ENCODE data around the gene GRIK5.

Gene GRIK5

GRCh38 chr19:41987141-41987860 is 82.7 kb downstream of the GRIK5 start:
- TF ChIP-seq MYC (IDR thresholded peaks at IDR 0.05; ENCODE audit: low read depth, low read length) = no peak
- no peak for TF ChIP-seq POLR2A (IDR thresholded peaks at IDR 0.05; ENCODE audit: extremely low read depth, insufficient read length)
- TF ChIP-seq, protein P1, sequence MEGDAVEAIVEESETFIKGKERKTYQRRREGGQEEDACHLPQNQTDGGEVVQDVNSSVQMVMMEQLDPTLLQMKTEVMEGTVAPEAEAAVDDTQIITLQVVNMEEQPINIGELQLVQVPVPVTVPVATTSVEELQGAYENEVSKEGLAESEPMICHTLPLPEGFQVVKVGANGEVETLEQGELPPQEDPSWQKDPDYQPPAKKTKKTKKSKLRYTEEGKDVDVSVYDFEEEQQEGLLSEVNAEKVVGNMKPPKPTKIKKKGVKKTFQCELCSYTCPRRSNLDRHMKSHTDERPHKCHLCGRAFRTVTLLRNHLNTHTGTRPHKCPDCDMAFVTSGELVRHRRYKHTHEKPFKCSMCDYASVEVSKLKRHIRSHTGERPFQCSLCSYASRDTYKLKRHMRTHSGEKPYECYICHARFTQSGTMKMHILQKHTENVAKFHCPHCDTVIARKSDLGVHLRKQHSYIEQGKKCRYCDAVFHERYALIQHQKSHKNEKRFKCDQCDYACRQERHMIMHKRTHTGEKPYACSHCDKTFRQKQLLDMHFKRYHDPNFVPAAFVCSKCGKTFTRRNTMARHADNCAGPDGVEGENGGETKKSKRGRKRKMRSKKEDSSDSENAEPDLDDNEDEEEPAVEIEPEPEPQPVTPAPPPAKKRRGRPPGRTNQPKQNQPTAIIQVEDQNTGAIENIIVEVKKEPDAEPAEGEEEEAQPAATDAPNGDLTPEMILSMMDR (IDR thresholded peaks at IDR 0.05; ENCODE audit: low read depth, low read length) = no peak
- TF ChIP-seq, protein P2, sequence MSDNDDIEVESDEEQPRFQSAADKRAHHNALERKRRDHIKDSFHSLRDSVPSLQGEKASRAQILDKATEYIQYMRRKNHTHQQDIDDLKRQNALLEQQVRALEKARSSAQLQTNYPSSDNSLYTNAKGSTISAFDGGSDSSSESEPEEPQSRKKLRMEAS (IDR thresholded peaks at IDR 0.05; ENCODE audit: low read depth, low read length) = no peak
- no peak for DNase-seq (ENCODE audit: low read depth)
- H3K4me3 ChIP-seq (ENCODE audit: low read depth, low read length) = no peak overlapping the region

- DNase-seq (ENCODE audit: low read depth) = no peak
- TF ChIP-seq, protein P2 (IDR thresholded peaks at IDR 0.05; ENCODE audit: low read depth, low read length) = no peak
- TF ChIP-seq, protein P1 (IDR thresholded peaks at IDR 0.05; ENCODE audit: low read depth, low read length) = no peak
- TF ChIP-seq POLR2A (IDR thresholded peaks at IDR 0.05; ENCODE audit: extremely low read depth, insufficient read length) (no peak), MYC (IDR thresholded peaks at IDR 0.05; ENCODE audit: low read depth, low read length) (no peak)
- no peak overlapping the region for H3K4me3 ChIP-seq (ENCODE audit: low read depth, low read length)
Measured at GRCh38 chr19:41984961-41985360, 85.0 kb downstream of the GRIK5 start.

DNA sequence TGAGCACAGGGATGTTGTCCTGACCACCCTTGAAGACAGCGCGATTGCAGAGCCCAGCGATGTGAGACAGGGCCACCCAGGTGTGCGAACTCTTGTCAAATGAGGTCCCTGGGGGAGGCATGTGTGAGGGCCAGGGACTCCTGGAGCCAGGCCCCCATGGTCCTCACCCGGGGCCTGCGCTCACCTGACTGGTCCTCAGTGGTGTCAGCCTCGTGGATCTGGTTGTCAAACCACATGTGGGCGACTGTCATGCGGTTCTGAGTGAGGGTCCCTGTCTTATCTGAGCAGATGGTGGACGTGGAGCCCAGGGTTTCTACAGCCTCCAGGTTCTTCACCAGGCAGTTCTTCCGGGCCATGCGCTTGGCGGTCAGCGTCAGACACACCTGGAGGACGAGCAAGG is 88.3 kb downstream of the GRIK5 start:
- H3K4me3 ChIP-seq (ENCODE audit: low read depth, low read length) = no peak overlapping the region
- TF ChIP-seq, protein P1 (IDR thresholded peaks at IDR 0.05; ENCODE audit: low read depth, low read length) = no peak
- TF ChIP-seq POLR2A (IDR thresholded peaks at IDR 0.05; ENCODE audit: extremely low read depth, insufficient read length) (no peak), MYC (IDR thresholded peaks at IDR 0.05; ENCODE audit: low read depth, low read length) (no peak)
- TF ChIP-seq, protein P2 (IDR thresholded peaks at IDR 0.05; ENCODE audit: low read depth, low read length) = no peak
- DNase-seq (ENCODE audit: low read depth) = no peak

DNA sequence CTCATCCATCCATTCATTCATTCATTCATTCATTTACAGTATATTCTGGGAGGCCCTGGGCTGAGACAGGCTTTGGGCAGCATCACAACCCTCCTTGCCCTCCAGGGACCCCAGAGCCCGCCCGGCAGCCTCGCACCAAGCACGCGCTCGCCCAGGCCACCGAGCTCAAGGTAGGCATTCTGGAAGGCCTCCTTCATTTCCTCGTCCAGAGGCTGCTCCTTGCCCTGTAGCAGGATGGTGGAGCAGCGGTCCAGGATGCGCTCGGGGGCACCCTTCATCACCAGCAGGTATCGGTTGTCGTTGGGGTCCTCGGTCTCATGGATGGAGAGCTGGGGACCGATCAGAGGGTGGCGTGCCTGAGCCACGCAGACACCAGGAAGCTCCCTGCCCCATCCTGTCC is 91.5 kb downstream of the GRIK5 start:
- no peak for DNase-seq (ENCODE audit: low read depth)
- no peak overlapping the region for H3K4me3 ChIP-seq (ENCODE audit: low read depth, low read length)
- no peak for TF ChIP-seq MYC (IDR thresholded peaks at IDR 0.05; ENCODE audit: low read depth, low read length)
- TF ChIP-seq, protein P2 (IDR thresholded peaks at IDR 0.05; ENCODE audit: low read depth, low read length) = no peak
- TF ChIP-seq POLR2A (IDR thresholded peaks at IDR 0.05; ENCODE audit: extremely low read depth, insufficient read length) = no peak
- TF ChIP-seq, protein P1 (IDR thresholded peaks at IDR 0.05; ENCODE audit: low read depth, low read length) = no peak

- TF ChIP-seq MYC (IDR thresholded peaks at IDR 0.05; ENCODE audit: low read depth, low read length) (no peak), POLR2A (IDR thresholded peaks at IDR 0.05; ENCODE audit: extremely low read depth, insufficient read length) (no peak)
- TF ChIP-seq, protein P1 (IDR thresholded peaks at IDR 0.05; ENCODE audit: low read depth, low read length) = no peak
- TF ChIP-seq, protein P2 (IDR thresholded peaks at IDR 0.05; ENCODE audit: low read depth, low read length) = no peak
- no peak for DNase-seq (ENCODE audit: low read depth)
- no peak overlapping the region for H3K4me3 ChIP-seq (ENCODE audit: low read depth, low read length)
Measured at GRCh38 chr19:41977916-41978315, 92.1 kb downstream of the GRIK5 start.

All from NB4 (cell line).